HepG2 (cell line): ENCODE results near the gene VWC2L. TPM values are rescaled to one million over a fixed set of nuclear protein-coding genes. Genes with fewer than 3 reads are reported as not detected.

ENCODE experiments used
- ATAC-seq: fragments of 200-7000 bp; cut with Tn5 transposase; 3 replicates; pipeline ENCODE4 v1.9.1; 2020; ENCODE audit warnings: mild to moderate bottlenecking, moderate library complexity
- BruUV-seq: library from RNA; stranded (reverse); fragments of 400-500 nt; replicated peaks from 2 replicates; lab custom pipeline; 2021; lab: Mats Ljungman, UMichigan
- CTCF ChIA-PET: fragments of 300-600 bp; formaldehyde crosslinking; extraction: SDS; loops from one replicate; lab custom pipeline; 2021; ENCODE audit warnings: low total read pairs, inconsistent platforms, low intra/inter-chr PET ratio; lab: Yijun Ruan, JAX
- POLR2A ChIA-PET: fragments of 350-600 bp; sonication (Branson Sonifier 250); formaldehyde crosslinking; loops from one replicate; lab custom pipeline; 2020; ENCODE audit warnings: antibody characterized with exemption, inconsistent platforms; lab: Yijun Ruan, JAX
- DNase-seq: peaks from one replicate; pipeline ENCODE4 v3.0.0-alpha.2; 2015; ENCODE audit warnings: low spot score
- FAIRE-seq: peaks from 3 replicates; lab custom pipeline; 2011; peaks lifted over from hg19 to GRCh38; lab: Jason Lieb, UNC
- H2AFZ ChIP-seq: one replicate; pipeline ENCODE4 v1.6.1; 2011; ENCODE audit warnings: low read length, inconsistent platforms
- H3K27ac ChIP-seq: fragments of 300-600 bp; 3 replicates; pipeline ENCODE4 v1.8.0; 2011; ENCODE audit warnings: mixed run types, mild to moderate bottlenecking, mixed read lengths, low read length, inconsistent platforms; ENCODE audit not compliant: insufficient read depth; ENCODE audit errors: extremely low read length
- H3K27me3 ChIP-seq, 2 experiments: fragments of 200-600 bp in 1 of 2; 2 replicates in 1 of 2; 3 replicates in 1 of 2; pipeline versions ENCODE4 v1.6.0 to v1.8.0; 2011; ENCODE audit warnings: low read length in 2 of 2, mild to moderate bottlenecking in 2 of 2, moderate library complexity in 2 of 2, inconsistent platforms in 1 of 2; ENCODE audit not compliant: insufficient read depth in 2 of 2, control insufficient read depth in 1 of 2
- H3K36me3 ChIP-seq, 2 experiments: fragments of 200-600 bp in 1 of 2; replicated peaks in 1 of 2; 2 replicates in 1 of 2; 3 replicates in 1 of 2; pipeline versions ENCODE4 v1.5.1 to v1.8.0; 2011; ENCODE audit warnings: low read length in 2 of 2, inconsistent platforms in 1 of 2; ENCODE audit not compliant: insufficient read depth in 2 of 2, control insufficient read depth in 1 of 2
- H3K4me1 ChIP-seq: 2 replicates; pipeline ENCODE4 v1.5.1; 2012; ENCODE audit warnings: low read length, inconsistent platforms; ENCODE audit not compliant: insufficient read depth
- H3K4me2 ChIP-seq: 2 replicates; pipeline ENCODE4 v1.6.0; 2011; ENCODE audit warnings: low read depth, low read length, inconsistent platforms
- H3K4me3 ChIP-seq, 3 experiments: fragments of 200-600 bp in 1 of 3; sonication (generic), shearing (Covaris generic) in 1 of 3; replicated peaks in 1 of 3; 2 replicates each; pipeline ENCODE4 v1.5.1; 2011 to 2016; ENCODE audit warnings: low read length in 3 of 3, inconsistent platforms in 2 of 3, low read depth in 2 of 3, mild to moderate bottlenecking in 2 of 3, control low read depth in 1 of 3, mixed read lengths in 1 of 3; ENCODE audit not compliant: insufficient read depth in 1 of 3
- H3K79me2 ChIP-seq: one replicate; pipeline ENCODE4 v1.6.1; 2011; ENCODE audit warnings: low read length, inconsistent platforms; ENCODE audit not compliant: insufficient read depth
- H3K9ac ChIP-seq: 2 replicates; pipeline ENCODE4 v1.6.0; 2011; ENCODE audit warnings: mild to moderate bottlenecking, low read depth, low read length, inconsistent platforms; ENCODE audit not compliant: insufficient read depth
- H3K9me3 ChIP-seq: 2 replicates; pipeline ENCODE4 v1.5.1; 2012; ENCODE audit warnings: mild to moderate bottlenecking, low read length
- H4K20me1 ChIP-seq: 2 replicates; pipeline ENCODE4 v1.6.0; 2011; ENCODE audit warnings: inconsistent platforms, mild to moderate bottlenecking, low read length, moderate library complexity; ENCODE audit not compliant: insufficient read depth
- AGO2 ChIP-seq: fragments of 200-400 bp; formaldehyde crosslinking; optimal IDR thresholded peaks from 2 replicates; pipeline ENCODE3; 2017; ENCODE audit warnings: mild to moderate bottlenecking, low read depth, low read length, moderate library complexity
- EEA1 ChIP-seq: sonication (generic); formaldehyde crosslinking; IDR thresholded peaks from 2 replicates; pipeline ENCODE4 v1.5.1; 2020; ENCODE audit warnings: mild to moderate bottlenecking, missing genetic modification reagents, borderline replicate concordance
- IKZF4 ChIP-seq: sonication (generic); formaldehyde crosslinking; IDR thresholded peaks from 2 replicates; pipeline ENCODE4 v1.5.1; 2020; ENCODE audit warnings: borderline replicate concordance, mild to moderate bottlenecking, low read depth, missing genetic modification reagents; ENCODE audit errors: not compliant biosample characterization
- MLX ChIP-seq: IDR thresholded peaks from 2 replicates; pipeline ENCODE4 v1.6.1; 2016
- MNT ChIP-seq: fragments of 450-650 bp; IDR thresholded peaks from 2 replicates; pipeline ENCODE4 v1.6.1; 2016
- NCOA5 ChIP-seq: sonication (generic); formaldehyde crosslinking; IDR thresholded peaks from 2 replicates; pipeline ENCODE4 v1.4.0; 2020; ENCODE audit warnings: missing genetic modification reagents
- PAXIP1 ChIP-seq: sonication (generic); formaldehyde crosslinking; conservative IDR thresholded peaks from 2 replicates; pipeline ENCODE4 v1.4.0; 2020; ENCODE audit warnings: mild to moderate bottlenecking, missing genetic modification reagents, moderate library complexity
- REL ChIP-seq: sonication (generic); formaldehyde crosslinking; conservative IDR thresholded peaks from 2 replicates; pipeline ENCODE4 v1.8.0; 2022; ENCODE audit warnings: mild to moderate bottlenecking, missing genetic modification reagents, moderate library complexity
- SALL2 ChIP-seq: sonication (generic); formaldehyde crosslinking; IDR thresholded peaks from 2 replicates; pipeline ENCODE4 v1.8.1; 2023; ENCODE audit warnings: mild to moderate bottlenecking, missing genetic modification reagents, inconsistent platforms
- SMARCC2 ChIP-seq: fragments of 450-650 bp; IDR thresholded peaks from 2 replicates; pipeline ENCODE4 v1.6.1; 2017; ENCODE audit warnings: antibody characterized with exemption, mild to moderate bottlenecking
- ZBTB34 ChIP-seq: sonication (generic); formaldehyde crosslinking; IDR thresholded peaks from 2 replicates; pipeline ENCODE4 v1.8.0; 2022; ENCODE audit warnings: mild to moderate bottlenecking, missing genetic modification reagents
- ZBTB49 ChIP-seq: sonication (generic); formaldehyde crosslinking; IDR thresholded peaks from 2 replicates; pipeline ENCODE4 v1.4.0; 2020; ENCODE audit warnings: missing genetic modification reagents, borderline replicate concordance
- ZNF3 ChIP-seq: IDR thresholded peaks from 2 replicates; pipeline ENCODE4 v1.7.0; 2017; ENCODE audit warnings: inconsistent platforms
- ZNF484 ChIP-seq: sonication (generic); formaldehyde crosslinking; IDR thresholded peaks from 2 replicates; pipeline ENCODE4 v1.5.1; 2020; ENCODE audit warnings: mild to moderate bottlenecking, low read depth, missing genetic modification reagents, borderline replicate concordance
- ZNF564 ChIP-seq: sonication (generic); formaldehyde crosslinking; IDR thresholded peaks from 2 replicates; pipeline ENCODE4 v1.8.1; 2023; ENCODE audit warnings: mild to moderate bottlenecking, missing genetic modification reagents
- ZNF577 ChIP-seq: sonication (generic); formaldehyde crosslinking; IDR thresholded peaks from 2 replicates; pipeline ENCODE4 v1.4.0; 2020; ENCODE audit warnings: mild to moderate bottlenecking, low read depth, missing genetic modification reagents, borderline replicate concordance
- WGBS: methylation state at CpG from one replicate; pipeline ENCODE4 v1.1.6; 2017; ENCODE audit warnings: low lambda C conversion rate; 5-methylcytosine and 5-hydroxymethylcytosine counted together
- in situ Hi-C: cut with HindIII; loops from 2 replicates; pipeline ENCODE4 v1.10.0; 2017; ENCODE audit warnings: low pct_unique_long_range_greater_than_20kb; ENCODE audit not compliant: extremely low pct_ligation_motif_present
- intact Hi-C: fragments of 100-400 bp; cut with micrococcal nuclease; formaldehyde crosslinking; loops from one replicate; pipeline ENCODE4 v1.10.0; 2022; ENCODE audit not compliant: unreplicated experiment
- polyA plus RNA-seq, 8 experiments: library from polyadenylated mRNA; depleted of rRNA in 3 of 8; stranded (reverse) in 7 of 8; unstranded in 1 of 8; fragments of >200 nt; fragmentation: Illumina TruSeq in 4 of 8; extraction: Trizol in 4 of 8; gene quantifications; 2 replicates each; pipeline versions ENCODE4 v1.2.1 to v1.2.3, GENCODE V29; 2011 to 2016; ENCODE audit warnings: low read depth in 4 of 8, missing spikeins in 1 of 8, mixed read lengths in 1 of 8; ENCODE audit not compliant: insufficient read depth in 1 of 8
- total RNA-seq, 5 experiments: library from RNA; depleted of rRNA; stranded (reverse); fragments of >200 nt; fragmentation: Illumina TruSeq; extraction: Trizol; gene quantifications; 2 replicates each; pipeline ENCODE4 v1.2.3, GENCODE V29; 2016; ENCODE audit warnings: low read depth in 1 of 5

Gene VWC2L
- total and polyA plus RNA-seq, 2 of the 13 experiments (the other 11 are each of a cell fraction or from before 2014, with no cell fraction given): not detected

- H3K9ac ChIP-seq: no peak overlapping the region
- H3K4me2 ChIP-seq: no peak overlapping the region
- BruUV-seq: no TSS peak
- no peaks in the 10 kb centered on the region for H3K9me3 ChIP-seq
- H3K36me3 ChIP-seq: no peaks in the 10 kb centered on the region
- H3K79me2 ChIP-seq: no peaks in the 10 kb centered on the region
- H3K27me3 ChIP-seq: no peaks in the 10 kb centered on the region
- ATAC-seq (no peak), DNase-seq (no peak), FAIRE-seq (no peak)
- WGBS: 14% methylated on average over 6 of the region's 7 CpGs
- no peaks in the 10 kb centered on the region for H3K4me1 ChIP-seq
- intact Hi-C loops (no loop called here), in situ Hi-C loops (no loop called here)
- H3K4me3 ChIP-seq: no peak overlapping the region
- ChIA-PET CTCF (no interaction called here), POLR2A (no interaction called here)
- H4K20me1 ChIP-seq: no peaks in the 10 kb centered on the region
- no peak overlapping the region for H2AFZ ChIP-seq
- no peak overlapping the region for H3K27ac ChIP-seq
- TF ChIP-seq SMARCC2: no peak
- no peak for TF ChIP-seq IKZF4 (CRISPR knock-in tag)
- TF ChIP-seq ZNF564 (CRISPR knock-in tag): no peak
- no peak for TF ChIP-seq ZBTB49 (CRISPR knock-in tag)
- no peak for TF ChIP-seq ZNF3 (CRISPR knock-in tag)
- TF ChIP-seq SALL2: no peak
- TF ChIP-seq ZNF484 (CRISPR knock-in tag): no peak
- no peak for TF ChIP-seq ZBTB34 (CRISPR knock-in tag)
- TF ChIP-seq EEA1: no peak
- TF ChIP-seq NCOA5 (CRISPR knock-in tag): no peak
- no peak for TF ChIP-seq AGO2
- TF ChIP-seq MNT: no peak
- no peak for TF ChIP-seq ZNF577
- no peak for TF ChIP-seq PAXIP1 (CRISPR knock-in tag)
- no peak for TF ChIP-seq MLX
- no peak for TF ChIP-seq REL
Measured at GRCh38 chr2:214542295-214542694, 131.4 kb downstream of the VWC2L start.
